Tibial nerve (tissue), 4 donors: ENCODE measurements around the gene IP6K1. TPM values are rescaled to one million over a fixed set of nuclear protein-coding genes. Genes with fewer than 3 reads are reported as not detected.

ENCODE experiments used
- DNase-seq, 2 donors: peaks; one replicate each; pipeline ENCODE4 v3.0.0-alpha.2; 2019; ENCODE audit warnings: low spot score in 2 of 2
- H3K27ac ChIP-seq, 4 donors: fragments of 200-600 bp; sonication (generic) in 3 of 4; one replicate each; pipeline ENCODE4 v1.5.1; 2017 to 2019; ENCODE audit warnings: mild to moderate bottlenecking in 1 of 4
- H3K27me3 ChIP-seq, 2 donors: fragments of 200-600 bp; sonication (generic) in 1 of 2; one replicate each; pipeline versions ENCODE4 v1.5.1 to v1.6.0; 2017 to 2019
- H3K36me3 ChIP-seq, 3 donors: fragments of 200-600 bp; sonication (generic); one replicate each; pipeline ENCODE4 v1.5.1; 2018 to 2019
- H3K4me1 ChIP-seq, 4 donors: fragments of 200-600 bp; sonication (generic) in 3 of 4; one replicate each; pipeline ENCODE4 v1.5.1; 2017 to 2019
- H3K4me3 ChIP-seq, 4 donors: fragments of 200-600 bp; sonication (generic) in 3 of 4; one replicate each; pipeline ENCODE4 v1.5.1; 2017 to 2019; ENCODE audit warnings: mild to moderate bottlenecking in 1 of 4, moderate library complexity in 1 of 4
- H3K9me3 ChIP-seq, 4 donors: fragments of 200-600 bp; sonication (generic) in 3 of 4; one replicate each; pipeline ENCODE4 v1.5.1; 2017 to 2019
- CTCF ChIP-seq, 5 experiments: fragments of 200-600 bp in 3 of 5; fragments of 450-650 bp in 2 of 5; sonication (generic) in 3 of 5; IDR thresholded peaks; one replicate each; pipeline ENCODE4 v1.5.1; 2016 to 2019; ENCODE audit warnings: antibody characterized with exemption in 5 of 5, mild to moderate bottlenecking in 3 of 5, moderate library complexity in 2 of 5
- EP300 ChIP-seq, 2 donors: sonication (generic); formaldehyde crosslinking; IDR thresholded peaks; one replicate each; pipeline ENCODE4 v1.6.1; 2017; ENCODE audit warnings: antibody characterized with exemption in 2 of 2, mild to moderate bottlenecking in 1 of 2
- POLR2A ChIP-seq, 2 donors: fragments of 450-650 bp; IDR thresholded peaks; one replicate each; pipeline ENCODE4 v1.6.1; 2017; ENCODE audit warnings: antibody characterized with exemption in 2 of 2, mild to moderate bottlenecking in 2 of 2, moderate library complexity in 2 of 2
- WGBS, 2 donors: methylation state at CpG; one replicate each; pipeline ENCODE4 v1.1.5; 2018; 5-methylcytosine and 5-hydroxymethylcytosine counted together
- total RNA-seq, 4 donors: library from RNA; depleted of rRNA; stranded (reverse); fragments of >200 nt; gene quantifications; one replicate each; pipeline ENCODE4 v1.1.0, GENCODE V29; 2016

The IP6K1 gene
- total RNA-seq, 4 donors from 2014 or later, result 43.2 to 77.5 (median 50.7) TPM

DNA sequence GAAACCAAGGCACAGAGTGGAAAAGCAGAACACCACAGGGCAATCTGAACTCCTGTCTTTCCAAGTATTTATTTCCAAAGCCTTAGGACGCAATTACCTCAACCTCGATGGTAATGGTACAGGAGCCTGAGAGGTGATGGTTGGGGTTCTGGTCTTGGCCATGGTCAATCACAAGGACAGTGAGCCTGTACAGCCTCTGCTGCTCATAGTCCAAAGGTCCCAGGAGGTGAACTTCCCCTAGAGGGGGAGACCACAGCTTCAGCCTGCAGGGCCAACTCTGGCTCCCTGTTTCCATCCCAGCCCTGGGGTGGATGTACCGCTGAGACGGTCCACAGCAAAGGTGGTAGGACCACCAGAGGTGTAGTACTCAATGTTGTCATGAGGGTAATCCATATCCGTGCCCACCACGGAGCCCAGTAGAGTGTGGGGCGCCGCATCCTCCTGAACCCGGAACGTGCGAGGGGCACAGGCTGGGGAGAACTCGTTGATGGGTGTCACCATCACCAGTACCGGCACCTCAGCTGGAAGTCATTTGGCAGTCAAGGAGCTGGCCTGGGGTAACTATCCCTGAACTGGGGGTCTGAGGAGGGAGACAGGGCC, 7.2 kb upstream of the IP6K1 start:
- 86 to 94% methylated on average over 13 of the region's 13 CpGs for WGBS, 2 donors
- H3K27ac ChIP-seq, result no peak overlapping the region
- H3K27me3 ChIP-seq, result no peaks in the 10 kb centered on the region
- DNase-seq, result no peak
- H3K4me3 ChIP-seq, result no peak overlapping the region
- no peaks in the 10 kb centered on the region for H3K4me1 ChIP-seq
- H3K36me3 ChIP-seq, result no peaks in the 10 kb centered on the region
- TF ChIP-seq CTCF (IDR thresholded peaks at IDR 0.05) (no peak), EP300 (IDR thresholded peaks at IDR 0.05) (no peak), POLR2A (IDR thresholded peaks at IDR 0.05) (no peak)
- H3K9me3 ChIP-seq, result no peaks in the 10 kb centered on the region

DNA sequence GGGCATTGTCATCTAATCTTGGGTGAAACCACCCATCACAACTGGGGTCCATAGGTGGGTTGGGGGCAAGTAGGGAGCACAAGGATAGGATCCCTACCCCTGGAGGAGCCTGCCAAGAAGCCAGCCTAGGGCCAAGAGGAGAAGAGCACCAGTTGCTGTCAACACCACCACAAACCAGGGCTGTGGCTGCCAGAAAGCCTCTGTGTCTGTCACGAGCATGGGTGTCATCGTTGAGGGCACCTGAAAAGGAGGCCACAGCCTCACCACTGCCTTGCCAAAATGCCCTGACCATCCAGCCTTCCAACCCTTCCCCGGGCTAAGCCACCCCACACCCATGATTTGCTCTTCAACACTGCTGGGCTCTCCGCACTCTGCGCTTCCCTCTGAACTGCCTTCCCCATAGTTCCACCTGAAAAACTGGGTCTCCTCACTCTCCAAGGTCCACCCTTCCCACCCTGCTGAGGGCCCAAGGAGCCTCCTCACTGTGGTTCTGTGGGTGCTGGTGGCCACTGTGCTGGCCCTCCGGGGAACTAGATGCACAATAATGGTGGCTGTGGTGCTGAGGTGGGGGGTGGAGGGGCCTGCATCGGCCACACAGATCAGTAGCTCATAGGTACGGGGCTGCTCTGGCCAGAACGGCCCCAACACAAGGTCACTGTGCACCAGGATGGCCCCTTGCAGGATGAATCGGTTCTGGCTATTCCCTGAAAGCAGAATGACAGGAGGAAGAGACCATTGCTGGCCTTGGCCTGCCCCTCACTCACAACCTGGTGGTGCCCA, 6.2 kb upstream of the IP6K1 start:
- no peak overlapping the region for H3K27ac ChIP-seq
- TF ChIP-seq POLR2A (IDR thresholded peaks at IDR 0.05) (no peak), EP300 (IDR thresholded peaks at IDR 0.05) (no peak), CTCF (IDR thresholded peaks at IDR 0.05) (no peak)
- H3K36me3 ChIP-seq, result no peaks in the 10 kb centered on the region
- H3K9me3 ChIP-seq, result no peaks in the 10 kb centered on the region
- no peaks in the 10 kb centered on the region for H3K4me1 ChIP-seq
- no peak for DNase-seq
- H3K4me3 ChIP-seq, result no peak overlapping the region
- no peaks in the 10 kb centered on the region for H3K27me3 ChIP-seq
- 92 to 93% methylated on average over 9 to 10 of the region's 10 CpGs for WGBS, 2 donors

DNA sequence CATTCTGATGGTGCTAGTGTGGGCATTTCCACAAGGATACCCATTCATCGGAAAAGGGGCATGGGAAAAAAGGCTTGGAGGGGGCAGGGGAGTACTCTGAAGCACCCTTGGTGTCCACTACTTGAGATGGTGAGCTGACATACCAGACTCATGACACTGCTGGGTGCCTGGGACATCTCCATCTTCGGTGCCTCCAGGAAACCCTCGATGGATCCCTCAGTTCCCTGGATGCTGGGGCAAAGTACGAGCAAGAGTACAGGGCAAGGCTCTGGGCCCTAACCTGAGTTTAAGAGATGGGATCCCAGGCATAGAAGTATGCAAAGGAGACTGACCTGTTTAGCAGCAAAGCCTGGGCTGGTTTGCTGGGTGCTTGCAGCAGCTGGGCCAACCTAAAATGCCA, 5.2 kb upstream of the IP6K1 start:
- Histone ChIP-seq H3K9me3 (no peaks in the 10 kb centered on the region), H3K4me3 (no peak overlapping the region), H3K27ac (no peak overlapping the region), H3K36me3 (no peaks in the 10 kb centered on the region), H3K4me1 (peaks cover 0 to 7% (median 7%) of the 10 kb centered on the region in 4 donors), H3K27me3 (no peaks in the 10 kb centered on the region)
- WGBS, 2 donors, result 88 to 91% methylated on average over 4 of the region's 4 CpGs
- no peak for DNase-seq
- no peak for TF ChIP-seq EP300 (IDR thresholded peaks at IDR 0.05)
- TF ChIP-seq POLR2A (IDR thresholded peaks at IDR 0.05), result no peak
- TF ChIP-seq CTCF (IDR thresholded peaks at IDR 0.05), result no peak

DNA sequence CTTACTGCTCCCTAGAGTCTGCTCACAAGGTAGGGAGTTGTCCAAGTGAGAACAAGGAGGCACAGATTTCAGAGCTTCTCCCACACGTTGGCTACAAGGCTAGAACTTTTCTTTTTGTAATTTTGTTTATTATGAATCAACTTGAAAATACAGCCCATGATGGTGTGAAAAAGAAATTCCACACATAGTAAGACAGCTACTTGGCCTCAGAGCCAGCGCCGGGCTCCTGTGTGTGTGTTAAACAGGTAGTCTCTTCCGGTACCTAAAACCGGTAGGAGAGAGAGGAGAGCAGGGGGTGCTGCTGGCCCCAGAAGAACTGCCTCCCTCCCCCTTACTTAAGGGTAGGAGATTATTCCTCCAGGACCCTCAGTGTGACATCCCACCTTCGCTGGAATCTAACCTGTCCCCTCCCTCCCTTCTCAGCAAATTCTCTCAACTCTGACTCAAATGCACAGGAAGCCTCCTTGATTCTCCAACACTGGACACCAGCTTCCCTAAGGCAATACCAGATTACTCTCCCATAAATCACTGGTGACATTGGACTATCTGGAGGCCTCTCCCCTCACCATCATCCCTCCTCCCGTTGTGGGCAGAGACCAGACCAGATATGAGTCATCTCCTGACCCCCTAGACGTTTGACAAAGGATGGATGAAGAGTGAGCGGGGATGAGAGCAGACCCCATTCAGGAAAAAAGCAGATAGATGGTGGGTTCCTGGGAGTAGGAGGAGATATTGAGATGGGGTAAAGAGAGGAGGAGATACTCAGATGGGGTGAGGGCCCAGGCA, 4.5 kb upstream of the IP6K1 start:
- no peak for DNase-seq
- no peaks in the 10 kb centered on the region for H3K36me3 ChIP-seq
- no peaks in the 10 kb centered on the region for H3K9me3 ChIP-seq
- H3K27me3 ChIP-seq, result no peaks in the 10 kb centered on the region
- WGBS, 2 donors, result 59 to 63% methylated on average over 9 of the region's 9 CpGs
- no peak overlapping the region for H3K4me3 ChIP-seq
- H3K27ac ChIP-seq, result no peak overlapping the region
- H3K4me1 ChIP-seq, result peaks cover 0 to 7% (median 7%) of the 10 kb centered on the region in 4 donors
- no peak for TF ChIP-seq CTCF (IDR thresholded peaks at IDR 0.05)
- TF ChIP-seq EP300 (IDR thresholded peaks at IDR 0.05), result no peak
- no peak for TF ChIP-seq POLR2A (IDR thresholded peaks at IDR 0.05)

- no peak overlapping the region for H3K27ac ChIP-seq
- DNase-seq, result no peak
Measured at GRCh38 chr3:49788056-49788455, 1.7 kb upstream of the IP6K1 start.

More at GRCh38 chr3:49788056-49788455, 1.7 kb upstream of the IP6K1 start:
- Histone ChIP-seq H3K27me3 (no peaks in the 10 kb centered on the region), H3K4me3 (no peak overlapping the region), H3K9me3 (no peaks in the 10 kb centered on the region), H3K4me1 (peaks cover 0 to 31% (median 23%) of the 10 kb centered on the region in 4 donors), H3K36me3 (peaks cover 0 to 7% (median 0%) of the 10 kb centered on the region in 3 donors)
- 97 to 100% methylated on average over 2 of the region's 2 CpGs for WGBS, 2 donors
- TF ChIP-seq CTCF (IDR thresholded peaks at IDR 0.05), result no peak
- TF ChIP-seq POLR2A (IDR thresholded peaks at IDR 0.05), result no peak
- no peak for TF ChIP-seq EP300 (IDR thresholded peaks at IDR 0.05)
